GM10266 (cell line): ENCODE results near the gene CYTL1.

Experiments
- DNase-seq: peaks from one replicate; pipeline ENCODE4 v3.0.0; 2012; ENCODE audit errors: extremely low spot score
- TF ChIP-seq, protein P1 (sequence below): IDR thresholded peaks from 2 replicates; pipeline ENCODE4 v1.5.1; 2012; ENCODE audit warnings: mild to moderate bottlenecking, low read depth; ENCODE audit not compliant: control insufficient read depth, insufficient read depth; ENCODE audit errors: missing control alignments

Gene CYTL1

DNA sequence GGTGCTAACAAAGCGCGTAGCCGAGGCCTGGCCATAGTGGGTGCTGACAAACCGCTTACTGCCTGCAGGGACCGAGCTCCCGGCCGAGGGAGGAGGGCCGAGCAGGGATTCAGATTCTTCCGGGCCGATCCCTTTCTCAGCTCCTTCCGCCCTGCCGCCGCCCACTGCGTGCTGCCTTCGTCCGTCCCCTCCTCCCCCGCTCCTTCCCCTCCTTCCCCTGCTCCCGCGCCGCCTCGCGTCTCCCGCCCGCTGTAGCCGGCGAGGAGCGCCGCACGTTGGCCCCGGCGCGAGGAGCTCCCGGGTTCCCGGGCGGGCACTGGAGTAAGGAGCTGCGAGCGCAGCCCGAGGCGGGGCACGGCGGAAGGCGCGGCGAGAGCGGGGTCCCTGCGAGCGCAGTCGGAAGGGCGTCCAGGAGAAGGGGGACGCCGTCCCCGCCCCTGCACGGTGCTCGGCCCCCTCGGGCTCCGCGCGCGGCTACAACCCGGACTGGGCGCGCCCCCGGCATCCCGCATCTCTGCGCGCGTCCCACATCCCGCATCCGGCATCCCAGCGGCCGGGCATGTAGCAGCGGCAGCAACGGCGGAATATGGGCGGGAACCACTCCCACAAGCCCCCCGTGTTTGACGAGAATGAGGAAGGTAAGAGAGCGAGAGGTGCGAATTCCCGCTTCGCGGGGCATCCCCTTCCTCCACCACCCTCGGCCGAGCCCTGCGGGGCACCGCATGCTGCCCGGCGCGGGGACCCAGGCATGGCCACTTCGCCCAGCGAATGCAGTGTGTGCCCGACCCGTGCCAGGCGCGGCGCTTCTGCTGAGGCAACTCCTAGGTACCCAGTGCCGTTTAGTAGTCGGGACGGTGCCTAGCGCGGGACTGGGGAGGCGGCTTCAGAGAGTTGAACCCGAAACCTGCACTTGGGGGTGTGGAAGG, 32.3 kb upstream of the CYTL1 start, which contains the start of gene STK32B:
Gene STK32B, plus strand, starts transcription at position 203 of the 926 bp plus-strand sequence.
- no peak for DNase-seq
- TF ChIP-seq, protein P1, sequence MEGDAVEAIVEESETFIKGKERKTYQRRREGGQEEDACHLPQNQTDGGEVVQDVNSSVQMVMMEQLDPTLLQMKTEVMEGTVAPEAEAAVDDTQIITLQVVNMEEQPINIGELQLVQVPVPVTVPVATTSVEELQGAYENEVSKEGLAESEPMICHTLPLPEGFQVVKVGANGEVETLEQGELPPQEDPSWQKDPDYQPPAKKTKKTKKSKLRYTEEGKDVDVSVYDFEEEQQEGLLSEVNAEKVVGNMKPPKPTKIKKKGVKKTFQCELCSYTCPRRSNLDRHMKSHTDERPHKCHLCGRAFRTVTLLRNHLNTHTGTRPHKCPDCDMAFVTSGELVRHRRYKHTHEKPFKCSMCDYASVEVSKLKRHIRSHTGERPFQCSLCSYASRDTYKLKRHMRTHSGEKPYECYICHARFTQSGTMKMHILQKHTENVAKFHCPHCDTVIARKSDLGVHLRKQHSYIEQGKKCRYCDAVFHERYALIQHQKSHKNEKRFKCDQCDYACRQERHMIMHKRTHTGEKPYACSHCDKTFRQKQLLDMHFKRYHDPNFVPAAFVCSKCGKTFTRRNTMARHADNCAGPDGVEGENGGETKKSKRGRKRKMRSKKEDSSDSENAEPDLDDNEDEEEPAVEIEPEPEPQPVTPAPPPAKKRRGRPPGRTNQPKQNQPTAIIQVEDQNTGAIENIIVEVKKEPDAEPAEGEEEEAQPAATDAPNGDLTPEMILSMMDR: no peak

DNA sequence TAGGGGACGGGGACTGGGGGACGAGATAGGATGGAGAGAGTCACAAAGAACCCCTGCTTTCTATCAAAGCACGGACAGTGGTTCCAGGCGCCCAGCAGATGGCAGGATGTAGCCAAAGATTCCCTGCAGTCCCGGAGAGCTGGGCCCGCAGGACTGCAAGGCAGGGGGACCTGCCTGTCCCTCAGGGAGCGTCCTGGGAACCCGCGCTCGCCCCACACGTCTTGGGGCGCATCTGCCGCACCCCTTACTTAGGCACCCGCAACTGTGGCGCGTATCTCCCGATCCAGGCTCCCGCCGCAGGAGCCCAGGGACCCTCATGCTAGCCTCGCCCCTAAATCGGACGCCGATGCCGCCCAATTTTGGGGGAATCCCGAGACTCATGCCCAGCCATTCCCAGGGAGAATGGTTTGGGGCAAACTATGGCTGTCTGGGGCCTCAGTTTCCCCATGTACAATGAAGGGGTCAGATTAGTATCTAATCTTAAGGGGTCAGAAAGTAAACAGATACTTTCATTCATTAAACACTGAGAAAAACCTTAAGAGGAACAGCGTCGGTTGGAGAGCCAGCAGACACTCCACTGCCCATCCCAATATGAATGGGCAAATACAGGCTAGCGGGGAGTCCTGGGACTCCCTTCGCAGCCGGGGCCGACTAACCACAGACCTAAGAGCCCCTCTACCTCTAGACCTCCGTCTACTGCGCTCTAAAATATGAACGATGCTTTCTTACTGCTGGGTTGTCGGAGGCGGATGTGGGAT, 31.4 kb upstream of the CYTL1 start:
- peak; percentile 76 for DNase-seq
- TF ChIP-seq, protein P1: peak; percentile 55

DNA sequence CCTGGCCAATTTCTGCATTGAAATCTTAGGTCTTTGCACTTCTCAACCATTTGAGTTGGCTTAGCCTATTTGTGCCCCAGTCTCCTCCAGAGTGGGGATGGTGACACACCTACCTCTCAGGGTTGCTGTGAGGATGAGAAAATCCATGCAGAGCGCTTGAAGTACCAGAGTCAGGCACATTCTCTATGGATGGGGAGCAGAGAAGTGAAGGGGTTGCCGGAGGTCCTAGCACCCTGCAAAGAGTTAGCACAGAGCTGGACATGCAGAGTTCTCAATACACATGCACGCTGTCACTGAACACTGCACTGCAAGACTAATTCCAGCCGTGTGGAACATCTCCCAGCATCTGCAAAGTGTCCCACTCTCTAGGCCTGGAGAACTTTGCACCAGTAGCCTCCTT, 29.5 kb upstream of the CYTL1 start:
- TF ChIP-seq, protein P1: no peak
- DNase-seq: no peak

- TF ChIP-seq, protein P1: no peak
- DNase-seq: no peak
Measured at GRCh38 chr4:5045097-5045496, 25.8 kb upstream of the CYTL1 start.

DNA sequence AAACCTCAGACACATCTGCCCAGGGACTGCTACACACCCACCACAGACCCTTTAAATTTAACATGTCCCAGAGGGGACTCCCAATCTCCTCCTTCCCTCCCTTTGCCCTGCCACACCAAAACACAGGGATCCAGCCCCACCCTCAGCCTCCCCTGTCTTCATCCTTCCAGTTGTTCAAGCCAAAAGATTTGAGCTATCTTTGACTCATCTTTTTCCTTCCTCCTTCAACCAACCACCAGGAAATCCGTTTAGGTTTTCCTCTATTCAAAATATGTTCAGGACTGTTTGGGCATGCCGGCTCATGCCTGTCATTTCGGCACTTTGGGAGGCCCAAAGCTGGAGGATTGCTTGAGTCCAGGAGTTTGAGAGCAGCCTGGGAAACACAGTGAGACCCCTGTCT, 25.1 kb upstream of the CYTL1 start:
- TF ChIP-seq, protein P1: no peak
- DNase-seq: no peak

DNA sequence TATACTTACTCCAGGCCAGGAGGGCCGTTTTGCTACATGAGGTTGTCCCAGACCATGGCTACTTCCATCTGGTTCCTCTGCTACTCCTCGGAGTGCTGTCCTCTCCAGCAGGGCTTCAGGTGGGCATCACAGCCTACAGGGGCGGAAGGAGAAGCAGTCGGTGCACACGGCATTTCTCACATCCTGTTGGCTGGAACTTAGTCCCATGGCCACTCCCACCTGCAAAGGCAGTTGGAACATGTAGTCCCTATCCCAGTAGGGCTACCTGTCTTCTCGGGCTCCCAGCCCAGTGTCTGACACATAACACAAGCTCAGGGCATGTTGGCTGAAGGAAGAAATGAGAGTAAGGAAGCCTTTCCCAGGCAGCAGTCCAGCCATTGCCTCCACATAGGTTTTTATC, 24.3 kb upstream of the CYTL1 start:
- TF ChIP-seq, protein P1: no peak
- DNase-seq: no peak
